OCI-LY7 (cell line): ENCODE data around the gene TMEM266.

ENCODE experiments used
- CTCF ChIP-seq: fragments of 200-600 bp; sonication (generic); conservative IDR thresholded peaks from 2 replicates; pipeline ENCODE4 v1.5.1; 2014; ENCODE audit warnings: mild to moderate bottlenecking, antibody characterized with exemption, low read length, moderate library complexity, mixed read lengths
- EZH2phosphoT487 ChIP-seq: fragments of 200-600 bp; sonication (generic); IDR thresholded peaks from 2 replicates; pipeline ENCODE4 v1.6.1; 2018; ENCODE audit warnings: low read depth, borderline replicate concordance, mild to moderate bottlenecking, mixed run types, antibody characterized with exemption, low read length, moderate library complexity, mixed read lengths

- TF ChIP-seq CTCF: no peak
- no peak for TF ChIP-seq EZH2phosphoT487
These were observed 78.7 kb downstream of the TMEM266 start for GRCh38 chr15:76138436-76138835.
